Activated T-helper 2 cell treated with anti-CD3 and anti-CD28 coated beads, Interferon-gamma antibody, Interleukin-2, Interleukin-4, amounts not matched to agents 10 μg/mL and 5 μg/mL and 100 μg/mL, durations not matched to agents 14 hours and 24 hours and 36 hours (primary cell): Measurements from ENCODE around the gene SMPDL3A. TPM values are rescaled to one million over a fixed set of nuclear protein-coding genes. Genes with fewer than 3 reads are reported as not detected.

ENCODE experiments used
- DNase-seq: peaks from one replicate; pipeline ENCODE4 v3.0.0; 2021; ENCODE audit warnings: low spot score
- H3K27ac Mint-ChIP-seq: one replicate; pipeline ENCODE4 v1.8.0; 2021; ENCODE audit warnings: mixed read lengths
- H3K27me3 Mint-ChIP-seq: one replicate; pipeline ENCODE4 v1.8.0; 2021; ENCODE audit warnings: low read depth, mixed read lengths
- H3K36me3 Mint-ChIP-seq: one replicate; pipeline ENCODE4 v1.8.0; 2021; ENCODE audit warnings: low read depth, mixed read lengths
- H3K4me1 Mint-ChIP-seq: one replicate; pipeline ENCODE4 v1.8.0; 2021; ENCODE audit warnings: low read depth, mixed read lengths
- H3K4me3 Mint-ChIP-seq: one replicate; pipeline ENCODE4 v1.8.0; 2021; ENCODE audit warnings: low read depth, mild to moderate bottlenecking, moderate library complexity, mixed read lengths
- H3K9me3 Mint-ChIP-seq: one replicate; pipeline ENCODE4 v1.8.0; 2021; ENCODE audit warnings: mixed read lengths
- intact Hi-C: fragments of 100-400 bp; cut with micrococcal nuclease; formaldehyde crosslinking; loops from one replicate; pipeline ENCODE4 v1.15.1; 2023
- total RNA-seq: library from RNA; stranded (reverse); gene quantifications from 2 replicates; pipeline ENCODE4 v1.2.3, GENCODE V29; 2022

SMPDL3A gene
- total RNA-seq, 1 donor from 2014 or later: 1.3 TPM

DNA sequence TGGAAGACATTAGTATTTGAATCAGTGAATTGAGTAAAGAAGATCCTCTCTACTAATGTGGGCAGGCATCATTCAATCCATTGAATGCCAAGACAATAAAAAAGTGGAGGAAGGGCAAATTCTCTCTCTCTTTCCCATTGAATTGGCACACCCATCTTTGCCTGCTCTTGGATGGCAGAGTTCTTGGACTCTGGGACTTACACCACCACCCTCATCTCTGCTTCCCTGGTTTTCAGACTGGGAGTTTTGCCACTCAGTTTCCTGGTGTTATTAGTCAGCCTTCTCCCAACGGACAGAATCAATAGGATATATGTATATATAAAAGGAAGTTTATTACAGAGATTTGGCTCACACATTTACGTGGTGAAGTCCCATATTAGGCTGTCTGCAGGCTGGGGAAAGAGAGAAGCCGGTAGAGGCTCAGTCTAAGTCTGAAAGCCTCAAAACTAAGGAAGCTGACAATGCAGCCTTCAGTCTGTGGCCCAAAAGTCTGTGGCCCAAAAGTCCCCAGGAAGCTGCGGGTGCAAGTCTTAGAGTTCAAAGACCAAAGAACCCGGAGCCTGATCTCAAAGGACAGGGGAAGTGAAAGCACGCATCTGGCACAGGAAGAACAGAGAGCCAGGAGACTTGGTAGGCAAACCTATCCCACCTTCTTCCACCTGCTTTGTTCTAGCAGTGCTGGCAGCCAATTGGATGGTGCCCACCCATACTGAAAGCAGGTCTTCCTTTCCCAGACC, 64.4 kb downstream of the SMPDL3A start:
- H3K4me1 Mint-ChIP-seq: no peaks in the 10 kb centered on the region
- H3K4me3 Mint-ChIP-seq: no peak overlapping the region
- H3K36me3 Mint-ChIP-seq: no peaks in the 10 kb centered on the region

More for the DNA sequence above, 64.4 kb downstream of the SMPDL3A start:
- intact Hi-C loops: no loop called here
- Mint-ChIP-seq H3K9me3 (no peaks in the 10 kb centered on the region), H3K27me3 (no peaks in the 10 kb centered on the region), H3K27ac (no peak overlapping the region)
- DNase-seq: no peak

Other genes starting within 250 kb of the SMPDL3A start
- gene PKIB, start 178.9 kb upstream of the SMPDL3A start, total RNA-seq: 0.44 and 0.52 TPM in 2 replicates
- not detected in 2 replicates for gene FABP7, start 9.5 kb upstream of the SMPDL3A start, total RNA-seq
- gene CLVS2, start 207.0 kb downstream of the SMPDL3A start, total RNA-seq: not detected in 2 replicates